Astrocyte (in vitro differentiated cells and primary cell): ENCODE data around the gene SORL1-AS1.

Experiments used
- CTCF ChIP-seq: IDR thresholded peaks from 2 replicates; pipeline ENCODE4 v1.5.1; 2011; ENCODE audit warnings: low read depth, mild to moderate bottlenecking, inconsistent platforms, low read length, moderate library complexity; ENCODE audit not compliant: insufficient read depth
- EZH2 ChIP-seq: IDR thresholded peaks from 2 replicates; pipeline ENCODE4 v1.6.1; 2012; ENCODE audit warnings: mild to moderate bottlenecking, low read length, inconsistent platforms; ENCODE audit not compliant: insufficient read depth

GRCh38 chr11:121437686-121438078 lies 15.1 kb downstream of the SORL1-AS1 start:
- TF ChIP-seq CTCF (no peak), EZH2 (no peak)
